Measurements from ENCODE around the gene KRTAP25-1.

KRTAP25-1 gene

GRCh38 chr21:30249936-30250335, 39.4 kb downstream of the KRTAP25-1 start:
- H3K9me3 ChIP-seq (ENCODE audit: control insufficient read depth in 1 of 2, low read length in 2 of 2): no peaks in the 10 kb centered on the region
- no peak overlapping the region for H3K4me3 ChIP-seq (ENCODE audit: low read depth in 1 of 2, low read length in 2 of 2)
- no peak overlapping the region for H3K27ac ChIP-seq (ENCODE audit: low read length)
- H3K36me3 ChIP-seq (ENCODE audit: control insufficient read depth in 1 of 2, insufficient read depth in 2 of 2, low read length in 2 of 2): no peaks in the 10 kb centered on the region
- no peaks in the 10 kb centered on the region for H3K4me1 ChIP-seq (ENCODE audit: control insufficient read depth in 1 of 2, insufficient read depth in 2 of 2, low read length in 2 of 2)
- H3K27me3 ChIP-seq (ENCODE audit: low read depth, low read length): no peaks in the 10 kb centered on the region

- no peak overlapping the region for H3K4me3 ChIP-seq (ENCODE audit: low read depth in 1 of 2, low read length in 2 of 2)
- no peak overlapping the region for H3K27ac ChIP-seq (ENCODE audit: low read length)
- no peaks in the 10 kb centered on the region for H3K27me3 ChIP-seq (ENCODE audit: low read depth, low read length)
- H3K36me3 ChIP-seq (ENCODE audit: control insufficient read depth in 1 of 2, insufficient read depth in 2 of 2, low read length in 2 of 2): no peaks in the 10 kb centered on the region
- H3K9me3 ChIP-seq (ENCODE audit: control insufficient read depth in 1 of 2, low read length in 2 of 2): no peaks in the 10 kb centered on the region
- H3K4me1 ChIP-seq (ENCODE audit: control insufficient read depth in 1 of 2, insufficient read depth in 2 of 2, low read length in 2 of 2): no peaks in the 10 kb centered on the region
Measured at GRCh38 chr21:30248844-30249243, 40.5 kb downstream of the KRTAP25-1 start.

DNA sequence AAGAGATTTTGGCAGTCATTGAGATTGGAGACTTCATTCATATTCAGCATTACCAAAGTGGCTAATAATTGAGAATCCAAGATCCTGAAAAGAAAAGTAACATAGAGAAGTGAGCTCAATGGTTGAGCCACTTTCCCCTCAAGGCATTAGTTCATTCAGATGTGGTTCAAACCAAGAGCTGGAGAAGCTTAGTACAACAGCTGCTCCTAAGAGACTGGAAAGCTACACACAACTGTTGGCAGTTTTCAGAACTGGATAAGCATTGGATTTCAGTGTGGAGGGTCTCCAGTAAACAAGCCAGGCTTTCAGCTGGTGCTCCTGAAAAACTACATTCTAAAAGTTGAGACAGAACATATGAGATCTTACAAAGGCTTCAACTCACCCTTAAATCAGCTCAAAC, 44.3 kb downstream of the KRTAP25-1 start:
- H3K27ac ChIP-seq (ENCODE audit: low read length): no peak overlapping the region
- H3K4me3 ChIP-seq (ENCODE audit: low read depth in 1 of 2, low read length in 2 of 2): no peak overlapping the region
- H3K36me3 ChIP-seq (ENCODE audit: control insufficient read depth in 1 of 2, insufficient read depth in 2 of 2, low read length in 2 of 2): no peaks in the 10 kb centered on the region
- no peaks in the 10 kb centered on the region for H3K4me1 ChIP-seq (ENCODE audit: control insufficient read depth in 1 of 2, insufficient read depth in 2 of 2, low read length in 2 of 2)
- no peaks in the 10 kb centered on the region for H3K27me3 ChIP-seq (ENCODE audit: low read depth, low read length)
- no peaks in the 10 kb centered on the region for H3K9me3 ChIP-seq (ENCODE audit: control insufficient read depth in 1 of 2, low read length in 2 of 2)

DNA sequence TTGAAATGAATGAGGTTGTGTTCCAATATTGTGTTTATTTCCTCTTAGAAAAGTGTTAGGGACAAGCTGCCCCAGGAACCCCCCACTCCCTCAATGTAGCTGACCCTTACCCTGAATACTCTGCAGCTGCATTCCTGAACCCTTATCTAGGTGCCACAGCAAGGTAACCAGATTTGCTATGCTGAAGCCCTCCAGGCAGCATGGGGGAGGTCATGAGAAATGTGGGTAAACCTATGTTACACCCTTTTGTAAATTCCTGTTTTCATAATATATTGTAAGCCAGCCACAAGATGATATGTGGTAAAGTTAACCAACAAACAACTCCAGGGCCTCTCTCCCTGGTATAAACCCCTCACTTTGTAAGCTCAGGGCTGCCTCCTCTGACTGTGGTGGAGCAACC, 45.6 kb downstream of the KRTAP25-1 start:
- no peaks in the 10 kb centered on the region for H3K27me3 ChIP-seq (ENCODE audit: low read depth, low read length)
- H3K9me3 ChIP-seq (ENCODE audit: control insufficient read depth in 1 of 2, low read length in 2 of 2): no peaks in the 10 kb centered on the region
- no peak overlapping the region for H3K4me3 ChIP-seq (ENCODE audit: low read depth in 1 of 2, low read length in 2 of 2)
- H3K36me3 ChIP-seq (ENCODE audit: control insufficient read depth in 1 of 2, insufficient read depth in 2 of 2, low read length in 2 of 2): no peaks in the 10 kb centered on the region
- H3K27ac ChIP-seq (ENCODE audit: low read length): no peak overlapping the region
- H3K4me1 ChIP-seq (ENCODE audit: control insufficient read depth in 1 of 2, insufficient read depth in 2 of 2, low read length in 2 of 2): no peaks in the 10 kb centered on the region

DNA sequence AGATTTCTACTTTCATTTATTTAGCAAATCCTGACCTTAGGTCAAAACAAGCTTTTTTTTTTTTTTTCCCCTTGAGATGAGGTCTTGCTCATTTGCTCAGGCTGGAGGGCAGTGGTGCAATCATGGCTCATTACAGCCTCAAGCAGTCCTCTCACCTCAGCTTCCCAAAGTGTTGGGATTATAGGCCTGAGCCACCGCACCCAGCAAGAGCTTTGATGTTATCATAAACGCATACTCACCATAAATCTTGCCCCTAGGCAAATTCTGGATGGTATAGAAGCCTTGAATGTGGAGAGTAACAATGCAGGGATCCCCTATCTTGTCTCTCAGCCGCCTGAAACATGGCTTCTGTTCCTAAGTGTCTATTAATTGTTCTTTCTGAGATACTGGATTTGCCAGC, 48.7 kb downstream of the KRTAP25-1 start:
- Histone ChIP-seq H3K4me3 (ENCODE audit: low read depth in 1 of 2, low read length in 2 of 2) (no peak overlapping the region), H3K4me1 (ENCODE audit: control insufficient read depth in 1 of 2, insufficient read depth in 2 of 2, low read length in 2 of 2) (no peaks in the 10 kb centered on the region), H3K36me3 (ENCODE audit: control insufficient read depth in 1 of 2, insufficient read depth in 2 of 2, low read length in 2 of 2) (no peaks in the 10 kb centered on the region), H3K27me3 (ENCODE audit: low read depth, low read length) (no peaks in the 10 kb centered on the region), H3K27ac (ENCODE audit: low read length) (no peak overlapping the region), H3K9me3 (ENCODE audit: control insufficient read depth in 1 of 2, low read length in 2 of 2) (no peaks in the 10 kb centered on the region)
